ENCODE data around the gene GJD3. TPM values are rescaled to one million over a fixed set of nuclear protein-coding genes. Genes with fewer than 3 reads are reported as not detected.

GJD3 gene
- total and polyA plus RNA-seq, 9 of the 15 experiments (the other 6 are each of a cell fraction or from before 2014, with no cell fraction given): 0.17 to 0.38 TPM; not detected in 7

- TF ChIP-seq CXXC5 (CRISPR knock-in tag; IDR thresholded peaks at IDR 0.05) (peak; percentile 42), MGA (IDR thresholded peaks at IDR 0.05) (peak; percentile 77), SIN3B (IDR thresholded peaks at IDR 0.05; ENCODE audit: low read depth) (no peak), PML (IDR thresholded peaks at IDR 0.05; ENCODE audit: low read length) (0 out of 2 replicates have a peak, but pooled peaks have one; percentile 12), MTA3 (IDR thresholded peaks at IDR 0.05; ENCODE audit: borderline replicate concordance) (peak; percentile 82; the same call in 1 of the 2 replicates), TBP (optimal IDR thresholded peaks at IDR 0.05; ENCODE audit: low read depth, low read length) (peak; percentile 80), FOXP1 (CRISPR knock-in tag; IDR thresholded peaks at IDR 0.05) (no peak), TFAP4 (CRISPR knock-in tag; IDR thresholded peaks at IDR 0.05; ENCODE audit: borderline replicate concordance) (peak; percentile 29; the same call in 1 of the 2 replicates), FOXK1 (CRISPR knock-in tag; IDR thresholded peaks at IDR 0.05; ENCODE audit: borderline replicate concordance) (no peak)
These were observed 46.4 kb downstream of the GJD3 start (continued) for GRCh38 chr17:40317880-40318829.

All from K562 (cell line).